Measurements from ENCODE around the gene TNNT2. TPM values are rescaled to one million over a fixed set of nuclear protein-coding genes. Genes with fewer than 3 reads are reported as not detected.
A peak's percentile ranks its signal among the peaks of the same experiment; 100 is the strongest.

The TNNT2 gene
- total RNA-seq, 1 donor from 2014 or later = not detected

DNA sequence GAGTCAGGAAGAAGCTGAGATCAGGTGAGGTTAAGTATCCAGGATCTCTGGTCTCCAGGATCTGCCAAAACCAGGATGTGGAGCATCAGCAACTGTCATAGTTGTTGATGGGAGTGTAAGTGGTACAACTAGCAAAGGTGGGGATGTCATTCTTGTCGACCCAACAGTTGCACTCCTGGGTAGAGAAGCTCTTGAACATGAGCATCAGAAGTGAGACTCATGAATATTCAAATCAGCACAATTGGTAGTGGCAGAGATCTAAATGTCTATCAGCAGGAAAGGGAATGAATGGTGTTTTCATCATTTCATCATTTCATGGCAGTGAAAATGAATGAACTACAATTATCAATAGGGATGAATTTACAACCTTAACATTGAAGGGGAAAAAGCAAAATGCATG is 25.9 kb upstream of the TNNT2 start:
- Histone ChIP-seq H3K4me1 (peaks cover 0 to 7% of the 10 kb centered on the region in 2 donors), H3K36me3 (no peaks in the 10 kb centered on the region), H3K27ac (no peak overlapping the region), H3K9me3 (no peaks in the 10 kb centered on the region), H3K4me3 (no peak overlapping the region), H3K27me3 (peaks cover 13% of the 10 kb centered on the region)
- DNase-seq (ENCODE audit: low spot score in 2 of 2) = no peak
- TF ChIP-seq, protein P1, sequence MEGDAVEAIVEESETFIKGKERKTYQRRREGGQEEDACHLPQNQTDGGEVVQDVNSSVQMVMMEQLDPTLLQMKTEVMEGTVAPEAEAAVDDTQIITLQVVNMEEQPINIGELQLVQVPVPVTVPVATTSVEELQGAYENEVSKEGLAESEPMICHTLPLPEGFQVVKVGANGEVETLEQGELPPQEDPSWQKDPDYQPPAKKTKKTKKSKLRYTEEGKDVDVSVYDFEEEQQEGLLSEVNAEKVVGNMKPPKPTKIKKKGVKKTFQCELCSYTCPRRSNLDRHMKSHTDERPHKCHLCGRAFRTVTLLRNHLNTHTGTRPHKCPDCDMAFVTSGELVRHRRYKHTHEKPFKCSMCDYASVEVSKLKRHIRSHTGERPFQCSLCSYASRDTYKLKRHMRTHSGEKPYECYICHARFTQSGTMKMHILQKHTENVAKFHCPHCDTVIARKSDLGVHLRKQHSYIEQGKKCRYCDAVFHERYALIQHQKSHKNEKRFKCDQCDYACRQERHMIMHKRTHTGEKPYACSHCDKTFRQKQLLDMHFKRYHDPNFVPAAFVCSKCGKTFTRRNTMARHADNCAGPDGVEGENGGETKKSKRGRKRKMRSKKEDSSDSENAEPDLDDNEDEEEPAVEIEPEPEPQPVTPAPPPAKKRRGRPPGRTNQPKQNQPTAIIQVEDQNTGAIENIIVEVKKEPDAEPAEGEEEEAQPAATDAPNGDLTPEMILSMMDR (IDR thresholded peaks at IDR 0.05) = no peak
- intact Hi-C loops (cut with DNase I) = no loop called here

DNA sequence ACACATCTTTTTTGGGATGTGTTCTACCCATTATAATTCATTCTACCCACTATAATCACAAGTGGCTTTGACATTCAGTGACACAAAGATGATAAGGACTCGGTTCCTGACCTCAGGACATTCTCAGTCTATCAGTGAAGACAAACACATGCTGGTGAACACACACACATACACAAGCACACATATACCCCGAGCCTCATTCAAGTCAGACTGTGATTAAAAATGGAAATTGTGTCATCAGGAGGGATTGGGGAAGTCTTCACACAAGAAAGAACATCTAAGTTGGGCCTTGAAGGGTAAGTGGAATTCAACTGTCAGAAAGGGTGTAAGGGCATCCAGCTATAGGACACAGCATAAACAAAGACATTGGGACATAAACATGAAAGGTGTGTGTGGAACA is 24.2 kb upstream of the TNNT2 start:
- Histone ChIP-seq H3K36me3 (no peaks in the 10 kb centered on the region), H3K27me3 (peaks cover 13% of the 10 kb centered on the region), H3K27ac (no peak overlapping the region), H3K4me1 (peaks cover 0 to 7% of the 10 kb centered on the region in 2 donors), H3K9me3 (no peaks in the 10 kb centered on the region), H3K4me3 (no peak overlapping the region)
- intact Hi-C loops (cut with DNase I) = no loop called here
- DNase-seq (ENCODE audit: low spot score in 2 of 2) = no peak
- TF ChIP-seq, protein P1 (IDR thresholded peaks at IDR 0.05) = no peak

DNA sequence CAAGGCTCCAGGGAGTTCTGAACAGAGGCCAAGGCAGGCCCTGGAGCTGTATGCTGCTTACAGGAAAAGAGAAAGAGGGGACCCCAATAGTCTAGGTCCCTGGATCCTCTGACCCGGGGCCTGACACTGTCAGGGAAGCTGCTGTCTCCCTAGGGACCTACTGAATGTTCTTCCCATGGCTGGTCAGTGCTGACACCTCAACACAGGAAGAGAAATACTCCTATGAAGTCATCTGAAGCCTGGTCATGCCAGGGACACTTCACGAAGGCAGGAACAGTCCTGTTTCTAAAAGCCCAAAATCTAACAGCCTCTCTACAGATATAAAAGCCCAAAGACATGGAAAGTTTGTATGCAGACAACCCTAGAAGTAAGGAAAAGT is 23.4 kb upstream of the TNNT2 start:
- no peaks in the 10 kb centered on the region for H3K9me3 ChIP-seq
- intact Hi-C loops (cut with DNase I) = no loop called here
- H3K27me3 ChIP-seq = peaks cover 13% of the 10 kb centered on the region
- DNase-seq (ENCODE audit: low spot score in 2 of 2) = no peak
- no peak overlapping the region for H3K4me3 ChIP-seq
- peaks cover 0 to 7% of the 10 kb centered on the region in 2 donors for H3K4me1 ChIP-seq
- TF ChIP-seq, protein P1 (IDR thresholded peaks at IDR 0.05) = no peak
- no peak overlapping the region for H3K27ac ChIP-seq
- H3K36me3 ChIP-seq = no peaks in the 10 kb centered on the region

- no peaks in the 10 kb centered on the region for H3K9me3 ChIP-seq
- intact Hi-C loops (cut with DNase I) = no loop called here
- no peaks in the 10 kb centered on the region for H3K36me3 ChIP-seq
- no peak for DNase-seq (ENCODE audit: low spot score in 2 of 2)
- no peak overlapping the region for H3K27ac ChIP-seq
- TF ChIP-seq, protein P1 (IDR thresholded peaks at IDR 0.05) = no peak
- peaks cover 0 to 7% of the 10 kb centered on the region in 2 donors for H3K4me1 ChIP-seq
- H3K27me3 ChIP-seq = peaks cover 13% of the 10 kb centered on the region
- H3K4me3 ChIP-seq = no peak overlapping the region
These were observed 22.9 kb upstream of the TNNT2 start for GRCh38 chr1:201400212-201400851.

DNA sequence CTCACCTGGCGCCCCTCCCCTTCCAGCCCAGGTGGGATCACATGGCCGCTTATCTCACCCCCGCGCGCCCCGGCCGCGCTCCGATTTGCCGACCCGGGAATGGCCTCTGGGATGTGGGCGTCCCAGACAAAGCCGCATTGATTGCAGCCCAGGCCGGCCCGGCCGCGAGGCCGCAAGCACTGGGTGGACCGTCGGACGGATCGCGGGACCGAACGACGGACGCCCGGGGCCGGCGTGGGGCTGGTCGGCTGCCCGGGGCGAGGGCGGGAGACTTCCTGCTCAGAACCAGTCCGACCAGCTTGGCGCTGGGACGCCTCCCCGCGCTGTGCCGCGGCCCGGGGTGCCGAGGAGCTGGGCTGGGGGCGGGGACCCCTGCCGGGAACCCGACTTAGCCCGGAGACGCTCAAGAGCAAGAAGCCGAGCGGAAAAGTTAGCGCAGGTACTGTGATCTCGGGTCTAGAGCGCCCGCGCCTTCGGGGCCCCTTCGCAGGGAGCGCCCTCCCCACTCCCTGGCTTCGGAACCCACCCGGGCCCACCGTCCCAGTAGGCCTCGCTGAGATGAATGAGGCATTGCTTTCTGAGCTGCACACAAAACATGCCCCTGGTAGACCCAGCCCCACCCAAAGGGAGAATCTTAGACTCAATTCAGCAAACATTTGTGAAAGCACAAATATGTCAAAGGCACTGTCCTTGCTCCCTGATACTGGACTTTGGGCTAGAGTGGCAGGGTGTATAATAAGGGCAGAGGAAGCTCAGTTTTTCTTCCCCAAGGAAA is 22.1 kb upstream of the TNNT2 start:
- Histone ChIP-seq H3K27me3 (peaks cover 13% of the 10 kb centered on the region), H3K27ac (no peak overlapping the region), H3K9me3 (no peaks in the 10 kb centered on the region), H3K4me3 (peak overlapping the region; percentile 23 to 38), H3K36me3 (no peaks in the 10 kb centered on the region), H3K4me1 (peaks cover 0 to 7% of the 10 kb centered on the region in 2 donors)
- intact Hi-C loops (cut with DNase I) = no loop called here
- no peak for DNase-seq (ENCODE audit: low spot score in 2 of 2)
- TF ChIP-seq, protein P1 (IDR thresholded peaks at IDR 0.05) = no peak

All from ascending aorta (tissue), 2 donors.